Islet precursor cell (in vitro differentiated cells): ENCODE measurements around the gene ABLIM2.

Source experiments
- DNase-seq: peaks from one replicate; pipeline ENCODE4 v3.0.0-alpha.2; 2018

ABLIM2 gene

GRCh38 chr4:8158710-8159536, at the start of gene ABLIM2:
ABLIM2 (minus strand) TSS chr4:8158813; CDS start chr4:8158689, 124 bp downstream.
- peak; percentile 99 for DNase-seq

- DNase-seq = no peak
Measured at GRCh38 chr4:8207314-8207713, 48.7 kb upstream of the ABLIM2 start.

GRCh38 chr4:8205749-8206611, 47.4 kb upstream of the ABLIM2 start:
- no peak for DNase-seq

GRCh38 chr4:8205241-8205707, 46.7 kb upstream of the ABLIM2 start:
- no peak for DNase-seq

- no peak for DNase-seq
Measured at GRCh38 chr4:8204576-8205227, 46.1 kb upstream of the ABLIM2 start.

GRCh38 chr4:8203817-8204216, 45.2 kb upstream of the ABLIM2 start:
- no peak for DNase-seq

GRCh38 chr4:8203052-8203401, 44.4 kb upstream of the ABLIM2 start:
- DNase-seq = no peak

GRCh38 chr4:8202108-8203051, 43.8 kb upstream of the ABLIM2 start:
- DNase-seq = no peak

- DNase-seq = no peak
Measured at GRCh38 chr4:8201321-8201781, 42.7 kb upstream of the ABLIM2 start.

GRCh38 chr4:8200302-8200975, 41.8 kb upstream of the ABLIM2 start:
- DNase-seq = no peak

GRCh38 chr4:8199594-8200301, 41.1 kb upstream of the ABLIM2 start:
- DNase-seq = no peak

GRCh38 chr4:8198906-8199593, 40.4 kb upstream of the ABLIM2 start, which contains the start of gene SH3TC1:
SH3TC1 (plus strand) TSS chr4:8199290; CDS start chr4:8205195, 5,905 bp downstream.
- DNase-seq = peak; percentile 92

GRCh38 chr4:8198206-8198905, 39.7 kb upstream of the ABLIM2 start:
- no peak for DNase-seq

- no peak for DNase-seq
Measured at GRCh38 chr4:8197521-8197920, 38.9 kb upstream of the ABLIM2 start.

GRCh38 chr4:8195841-8196458, 37.3 kb upstream of the ABLIM2 start:
- DNase-seq = no peak

- no peak for DNase-seq
Measured at GRCh38 chr4:8195431-8195830, 36.8 kb upstream of the ABLIM2 start.

- peak; percentile 73 for DNase-seq
Measured at GRCh38 chr4:8194306-8195242, 36.0 kb upstream of the ABLIM2 start.
